Cardiac septum (tissue), 1 donor: ENCODE measurements around the gene CASP4. TPM values are rescaled to one million over a fixed set of nuclear protein-coding genes. Genes with fewer than 3 reads are reported as not detected.

Experiments
- DNase-seq: peaks from one replicate; pipeline ENCODE4 v3.0.0-alpha.2; 2020; ENCODE audit warnings: low spot score
- intact Hi-C: fragments of 100-400 bp; cut with DNase I; formaldehyde crosslinking; loops from one replicate; pipeline ENCODE4 v1.14.0; 2022
- total RNA-seq: library from RNA; stranded (reverse); fragmentation: NEBNext Ultra II Directional; extraction: Animal tissue kit (Norgen Biotek cat#: 25700); gene quantifications from one replicate; pipeline ENCODE4 v1.2.1, GENCODE V29; 2021
- donor health status: DM: no; HTN: no; CAD: no.

CASP4 gene
- total RNA-seq, 1 donor from 2014 or later = 17.1 TPM

DNA sequence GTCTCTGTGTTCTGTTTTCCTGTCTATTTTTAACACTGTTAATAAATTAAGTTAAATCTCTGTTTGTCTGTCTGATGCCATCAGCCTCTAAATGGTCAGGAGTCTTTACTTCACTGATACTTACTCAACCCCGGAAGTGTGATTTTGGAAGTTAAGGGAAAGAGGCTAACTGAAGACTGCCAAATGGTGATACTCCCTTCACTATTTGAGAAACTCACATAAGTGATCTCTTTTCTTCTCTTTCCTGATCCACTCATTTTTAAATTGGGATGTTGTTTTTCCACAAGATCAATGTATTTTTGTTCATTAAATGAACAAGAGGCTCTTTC is 69.7 kb downstream of the CASP4 start:
- no peak for DNase-seq
- intact Hi-C loops = no loop called here

DNA sequence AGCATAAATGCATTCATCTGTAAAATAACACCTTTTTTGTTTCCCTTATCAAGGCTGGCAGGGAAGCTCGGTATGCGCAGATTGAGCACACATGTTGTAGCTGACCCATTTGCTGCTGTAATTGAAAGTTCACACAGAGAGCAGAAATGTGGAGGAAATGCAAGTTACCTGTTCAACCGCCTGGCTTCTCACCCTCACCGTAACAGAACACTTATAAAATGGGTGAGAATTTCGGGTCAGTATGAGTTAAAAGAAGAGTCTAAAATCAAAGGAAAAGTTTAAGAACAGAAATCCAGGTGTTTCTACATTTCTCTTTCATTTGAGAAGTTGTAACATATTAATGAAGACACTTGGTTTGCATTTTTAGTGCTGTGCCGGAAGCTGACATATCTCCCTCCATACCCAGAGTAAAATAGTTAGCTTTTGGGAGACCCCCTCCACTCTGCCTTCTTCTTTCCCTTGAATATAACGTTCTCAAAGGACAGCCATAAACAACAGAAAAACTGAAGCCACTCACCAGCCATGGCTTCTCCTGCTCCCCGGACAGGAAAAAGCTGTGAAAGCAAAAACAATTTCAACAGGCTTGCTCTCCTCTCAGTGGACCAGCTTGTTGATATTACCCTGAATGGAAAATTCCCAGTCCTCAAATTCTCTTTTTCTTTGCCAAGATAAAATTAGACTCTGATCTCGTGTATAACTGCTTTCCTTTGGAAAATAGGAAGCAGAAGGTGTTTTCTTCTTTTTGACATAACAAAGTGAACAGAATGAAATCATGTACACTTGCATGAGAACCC is 70.3 kb downstream of the CASP4 start, which contains the start of gene CASP12:
Gene CASP12, minus strand, starts transcription at position 570 of the 794 bp plus-strand sequence.
- DNase-seq = no peak
- intact Hi-C loops = no loop called here

- DNase-seq = no peak
- intact Hi-C loops = no loop called here
Measured at GRCh38 chr11:104895634-104896033, 72.7 kb downstream of the CASP4 start.

DNA sequence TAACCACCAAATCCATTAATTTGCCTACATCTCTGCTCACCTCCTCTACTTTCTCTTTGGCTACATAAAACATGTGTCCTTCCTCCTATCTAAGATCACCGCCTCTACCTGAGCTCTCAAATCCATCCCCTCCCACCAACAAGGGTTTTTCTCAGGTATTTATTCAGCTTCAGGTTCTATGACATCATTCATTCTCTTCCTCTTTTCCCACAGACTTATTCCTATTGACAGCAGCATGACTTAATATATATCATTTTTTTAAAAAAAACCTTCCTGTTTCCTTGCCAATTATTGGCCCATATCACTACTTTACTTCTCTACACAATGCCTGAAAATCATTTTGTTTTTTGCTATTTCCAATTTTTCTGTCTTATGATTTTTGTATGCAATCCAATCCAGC is 74.5 kb downstream of the CASP4 start:
- intact Hi-C loops = no loop called here
- no peak for DNase-seq

Other genes with a start within 250 kb of the CASP4 start
- 0.35 TPM for gene CASP12, start 70.1 kb downstream of the CASP4 start, total RNA-seq
- not detected for gene CASP5, start 54.6 kb upstream of the CASP4 start, total RNA-seq
- gene CASP1, start 66.6 kb upstream of the CASP4 start, total RNA-seq = 7.1 TPM
- 6.6 TPM for gene CARD16, start 76.8 kb upstream of the CASP4 start, total RNA-seq
- gene CARD18, start 171.2 kb upstream of the CASP4 start, total RNA-seq = not detected